ENCODE measurements around the gene SH3GL2.

GRCh38 chr9:17613758-17614157 lies 34.9 kb downstream of the SH3GL2 start:
- no peak for TF ChIP-seq CTCF (IDR thresholded peaks at IDR 0.05; ENCODE audit: extremely low read depth in 1 of 2, insufficient read depth in 1 of 2, low read depth in 1 of 2, low read length in 2 of 2)
- no peak for TF ChIP-seq POLR2AphosphoS5 (IDR thresholded peaks at IDR 0.05; ENCODE audit: insufficient read depth, low read depth, low read length)
- TF ChIP-seq GATA2 (IDR thresholded peaks at IDR 0.05; ENCODE audit: insufficient read depth, insufficient read length, low read depth, low read length) = no peak
